K562 (cell line): ENCODE measurements around the gene CHST13. TPM values are rescaled to one million over a fixed set of nuclear protein-coding genes. Genes with fewer than 3 reads are reported as not detected.

Experiments
- COPS2 ChIP-seq: fragments of 450-650 bp; conservative IDR thresholded peaks from 2 replicates; pipeline ENCODE4 v1.6.1; 2016; ENCODE audit warnings: mild to moderate bottlenecking, moderate library complexity
- CREB1 ChIP-seq, 2 experiments: sonication (generic) in 1 of 2; formaldehyde crosslinking in 1 of 2; IDR thresholded peaks; 2 replicates each; pipeline versions ENCODE4 v1.6.1 to v1.8.0; 2012 to 2022; ENCODE audit warnings: inconsistent platforms in 1 of 2, mild to moderate bottlenecking in 1 of 2, missing genetic modification reagents in 1 of 2, moderate library complexity in 1 of 2
- CREM ChIP-seq: IDR thresholded peaks from 2 replicates; pipeline ENCODE4 v1.6.1; 2014; ENCODE audit warnings: antibody characterized with exemption, low read depth
- CTBP1 ChIP-seq: fragments of 450-650 bp; IDR thresholded peaks from 2 replicates; pipeline ENCODE4 v1.6.1; 2016; ENCODE audit warnings: borderline replicate concordance
- HMG20A ChIP-seq: fragments of 450-650 bp; formaldehyde crosslinking; conservative IDR thresholded peaks from 2 replicates; pipeline ENCODE4 v1.4.0; 2020; ENCODE audit warnings: mild to moderate bottlenecking, mixed read lengths
- MTF1 ChIP-seq: fragments of 250-450 bp; sonication (Bioruptor Pico); IDR thresholded peaks from 2 replicates; pipeline ENCODE4 v1.9.0; 2021; ENCODE audit warnings: moderate library complexity, mild to moderate bottlenecking, inconsistent platforms, borderline replicate concordance
- PHF20 ChIP-seq: fragments of 450-650 bp; IDR thresholded peaks from 2 replicates; pipeline ENCODE4 v1.6.1; 2018; ENCODE audit not compliant: partially characterized antibody
- POLR2G ChIP-seq: fragments of 200-400 bp; formaldehyde crosslinking; IDR thresholded peaks from 2 replicates; pipeline ENCODE4 v1.6.1; 2017; ENCODE audit warnings: low read depth, mild to moderate bottlenecking, antibody characterized with exemption, low read length, moderate library complexity
- RAD21 ChIP-seq, 2 experiments: fragments of 250-450 bp in 1 of 2; fragments of 450-650 bp in 1 of 2; sonication (Bioruptor Pico) in 1 of 2; formaldehyde crosslinking in 1 of 2; IDR thresholded peaks in 1 of 2; conservative IDR thresholded peaks in 1 of 2; 2 replicates each; pipeline versions ENCODE4 v1.4.0 to v1.8.0; 2020 to 2022; ENCODE audit warnings: mild to moderate bottlenecking in 2 of 2, moderate library complexity in 1 of 2
- RBBP5 ChIP-seq: fragments of 200-600 bp; sonication (generic); IDR thresholded peaks from 2 replicates; pipeline ENCODE4 v1.6.1; 2012; ENCODE audit warnings: borderline replicate concordance, mild to moderate bottlenecking, low read length, control low read depth, inconsistent platforms; ENCODE audit not compliant: insufficient read depth, poor library complexity, severe bottlenecking
- SUPT5H ChIP-seq: fragments of 450-650 bp; IDR thresholded peaks from 2 replicates; pipeline ENCODE4 v1.6.1; 2016
- ZBTB17 ChIP-seq: fragments of 450-650 bp; formaldehyde crosslinking; IDR thresholded peaks from 2 replicates; pipeline ENCODE4 v1.4.0; 2020; ENCODE audit warnings: mild to moderate bottlenecking
- ZNF184 ChIP-seq: sonication (generic); formaldehyde crosslinking; IDR thresholded peaks from 2 replicates; pipeline ENCODE4 v1.5.0; 2020; ENCODE audit warnings: missing genetic modification reagents
- ZNF23 ChIP-seq: fragments of 250-450 bp; sonication (Bioruptor Pico); IDR thresholded peaks from 2 replicates; pipeline ENCODE4 v1.4.0; 2020; ENCODE audit warnings: mild to moderate bottlenecking
- ZNF253 ChIP-seq: fragments of 250-450 bp; sonication (Bioruptor Pico); conservative IDR thresholded peaks from 2 replicates; pipeline ENCODE4 v1.6.1; 2021; ENCODE audit warnings: mild to moderate bottlenecking
- ZNF3 ChIP-seq: fragments of 250-450 bp; sonication (Bioruptor Pico); IDR thresholded peaks from 2 replicates; pipeline ENCODE4 v1.5.0; 2021; ENCODE audit warnings: mild to moderate bottlenecking, moderate library complexity
- polyA plus RNA-seq, 8 experiments: library from polyadenylated mRNA; depleted of rRNA in 4 of 8; stranded (reverse) in 5 of 8; unstranded in 3 of 8; fragments of >200 nt; fragmentation: Nextera tagmentation in 2 of 8; fragmentation: Illumina TruSeq in 1 of 8; extraction: Ambion mirVana in 2 of 8; extraction: Trizol in 1 of 8; gene quantifications; 2 replicates each; pipeline versions ENCODE4 v1.2.1 to v1.2.3, GENCODE V29; 2011 to 2014; ENCODE audit warnings: inconsistent platforms in 1 of 8, missing spikeins in 1 of 8
- total RNA-seq, 7 experiments: library from RNA; depleted of rRNA in 6 of 7; stranded (reverse); fragments of >200 nt in 6 of 7; fragmentation: Illumina TruSeq in 2 of 7; extraction: Trizol in 2 of 7; gene quantifications; 2 replicates each; pipeline versions ENCODE4 v1.2.1 to v1.2.3, GENCODE V29; 2011 to 2021; ENCODE audit warnings: low replicate concordance in 1 of 7
- TF ChIP-seq, protein P1 (sequence below): IDR thresholded peaks from 2 replicates; pipeline ENCODE4 v1.6.1; 2011; ENCODE audit warnings: borderline replicate concordance, low read depth, mild to moderate bottlenecking, moderate library complexity, low read length; ENCODE audit not compliant: insufficient read depth, poor library complexity, severe bottlenecking
- TF ChIP-seq, protein P2 (sequence below): fragments of 450-650 bp; IDR thresholded peaks from 2 replicates; pipeline ENCODE4 v1.6.1; 2016; ENCODE audit warnings: low read depth

Gene CHST13
- total and polyA plus RNA-seq, 9 of the 15 experiments (the other 6 are each of a cell fraction or from before 2014, with no cell fraction given): not detected

DNA sequence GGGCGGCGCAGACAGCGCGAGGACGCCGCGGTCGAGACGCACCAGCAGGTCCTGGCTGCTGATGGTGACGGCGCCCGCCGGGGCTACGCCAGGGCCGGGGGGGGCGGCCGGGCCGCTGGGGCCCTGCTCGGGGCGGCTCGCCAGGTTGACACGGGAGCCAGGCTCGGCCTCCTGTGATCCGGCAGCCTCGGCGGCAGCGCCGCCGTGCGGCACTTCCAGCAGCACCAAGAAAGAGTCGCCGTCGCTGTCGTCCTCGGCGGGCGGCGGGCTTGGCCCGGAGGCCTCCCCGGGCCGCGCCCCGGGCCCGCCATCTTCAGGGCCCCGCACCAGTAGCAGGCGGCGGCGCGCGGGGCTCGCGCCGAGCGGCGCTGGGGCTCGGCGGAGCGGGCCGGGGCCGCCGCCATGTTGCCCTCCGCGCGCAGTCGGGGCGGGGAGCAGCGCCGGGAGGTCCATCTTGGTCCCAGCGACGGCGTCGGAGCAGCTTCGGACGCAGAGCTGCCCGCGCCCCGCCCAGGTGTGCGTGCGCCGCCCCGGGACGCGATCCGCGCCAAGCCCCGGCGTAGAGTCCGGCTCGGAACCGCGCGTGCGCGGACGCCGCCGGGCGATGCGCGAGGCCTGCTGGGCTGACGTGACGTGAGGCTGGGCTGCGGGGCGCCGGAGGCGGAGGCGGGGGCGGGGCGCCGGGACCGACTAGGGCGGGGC lies 48.4 kb upstream of the CHST13 start, which contains the start of gene ZXDC (continued):
- TF ChIP-seq, protein P1, sequence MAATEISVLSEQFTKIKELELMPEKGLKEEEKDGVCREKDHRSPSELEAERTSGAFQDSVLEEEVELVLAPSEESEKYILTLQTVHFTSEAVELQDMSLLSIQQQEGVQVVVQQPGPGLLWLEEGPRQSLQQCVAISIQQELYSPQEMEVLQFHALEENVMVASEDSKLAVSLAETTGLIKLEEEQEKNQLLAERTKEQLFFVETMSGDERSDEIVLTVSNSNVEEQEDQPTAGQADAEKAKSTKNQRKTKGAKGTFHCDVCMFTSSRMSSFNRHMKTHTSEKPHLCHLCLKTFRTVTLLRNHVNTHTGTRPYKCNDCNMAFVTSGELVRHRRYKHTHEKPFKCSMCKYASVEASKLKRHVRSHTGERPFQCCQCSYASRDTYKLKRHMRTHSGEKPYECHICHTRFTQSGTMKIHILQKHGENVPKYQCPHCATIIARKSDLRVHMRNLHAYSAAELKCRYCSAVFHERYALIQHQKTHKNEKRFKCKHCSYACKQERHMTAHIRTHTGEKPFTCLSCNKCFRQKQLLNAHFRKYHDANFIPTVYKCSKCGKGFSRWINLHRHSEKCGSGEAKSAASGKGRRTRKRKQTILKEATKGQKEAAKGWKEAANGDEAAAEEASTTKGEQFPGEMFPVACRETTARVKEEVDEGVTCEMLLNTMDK: peak; percentile 44
- TF ChIP-seq ZBTB17 (CRISPR knock-in tag) (no peak), ZNF23 (CRISPR knock-in tag) (no peak), CREM (peak; percentile 75), ZNF3 (CRISPR knock-in tag) (no peak), RBBP5 (peak; percentile 4), ZNF184 (CRISPR knock-in tag) (no peak), CTBP1 (peak; percentile 55; the same call in 1 of the 2 replicates), POLR2G (peak; percentile 78), COPS2 (no peak), ZNF253 (no peak), PHF20 (no peak), SUPT5H (no peak), HMG20A (CRISPR knock-in tag) (no peak), CREB1 (IDR thresholded peaks at IDR 0.05) (peak; percentile 25; the same call in 1 of the 2 replicates), CREB1 (CRISPR knock-in tag; IDR thresholded peaks at IDR 0.05) (no peak; the same call in 1 of the 2 replicates), MTF1 (CRISPR knock-in tag) (no peak), RAD21 (CRISPR knock-in tag; conservative IDR thresholded peaks at IDR 0.05 in 1 of 2, IDR thresholded peaks at IDR 0.05 in 1 of 2) (peak in 1 of 2 experiments; percentile 29; a peak in 1 of 4 replicates)
- TF ChIP-seq, protein P2, sequence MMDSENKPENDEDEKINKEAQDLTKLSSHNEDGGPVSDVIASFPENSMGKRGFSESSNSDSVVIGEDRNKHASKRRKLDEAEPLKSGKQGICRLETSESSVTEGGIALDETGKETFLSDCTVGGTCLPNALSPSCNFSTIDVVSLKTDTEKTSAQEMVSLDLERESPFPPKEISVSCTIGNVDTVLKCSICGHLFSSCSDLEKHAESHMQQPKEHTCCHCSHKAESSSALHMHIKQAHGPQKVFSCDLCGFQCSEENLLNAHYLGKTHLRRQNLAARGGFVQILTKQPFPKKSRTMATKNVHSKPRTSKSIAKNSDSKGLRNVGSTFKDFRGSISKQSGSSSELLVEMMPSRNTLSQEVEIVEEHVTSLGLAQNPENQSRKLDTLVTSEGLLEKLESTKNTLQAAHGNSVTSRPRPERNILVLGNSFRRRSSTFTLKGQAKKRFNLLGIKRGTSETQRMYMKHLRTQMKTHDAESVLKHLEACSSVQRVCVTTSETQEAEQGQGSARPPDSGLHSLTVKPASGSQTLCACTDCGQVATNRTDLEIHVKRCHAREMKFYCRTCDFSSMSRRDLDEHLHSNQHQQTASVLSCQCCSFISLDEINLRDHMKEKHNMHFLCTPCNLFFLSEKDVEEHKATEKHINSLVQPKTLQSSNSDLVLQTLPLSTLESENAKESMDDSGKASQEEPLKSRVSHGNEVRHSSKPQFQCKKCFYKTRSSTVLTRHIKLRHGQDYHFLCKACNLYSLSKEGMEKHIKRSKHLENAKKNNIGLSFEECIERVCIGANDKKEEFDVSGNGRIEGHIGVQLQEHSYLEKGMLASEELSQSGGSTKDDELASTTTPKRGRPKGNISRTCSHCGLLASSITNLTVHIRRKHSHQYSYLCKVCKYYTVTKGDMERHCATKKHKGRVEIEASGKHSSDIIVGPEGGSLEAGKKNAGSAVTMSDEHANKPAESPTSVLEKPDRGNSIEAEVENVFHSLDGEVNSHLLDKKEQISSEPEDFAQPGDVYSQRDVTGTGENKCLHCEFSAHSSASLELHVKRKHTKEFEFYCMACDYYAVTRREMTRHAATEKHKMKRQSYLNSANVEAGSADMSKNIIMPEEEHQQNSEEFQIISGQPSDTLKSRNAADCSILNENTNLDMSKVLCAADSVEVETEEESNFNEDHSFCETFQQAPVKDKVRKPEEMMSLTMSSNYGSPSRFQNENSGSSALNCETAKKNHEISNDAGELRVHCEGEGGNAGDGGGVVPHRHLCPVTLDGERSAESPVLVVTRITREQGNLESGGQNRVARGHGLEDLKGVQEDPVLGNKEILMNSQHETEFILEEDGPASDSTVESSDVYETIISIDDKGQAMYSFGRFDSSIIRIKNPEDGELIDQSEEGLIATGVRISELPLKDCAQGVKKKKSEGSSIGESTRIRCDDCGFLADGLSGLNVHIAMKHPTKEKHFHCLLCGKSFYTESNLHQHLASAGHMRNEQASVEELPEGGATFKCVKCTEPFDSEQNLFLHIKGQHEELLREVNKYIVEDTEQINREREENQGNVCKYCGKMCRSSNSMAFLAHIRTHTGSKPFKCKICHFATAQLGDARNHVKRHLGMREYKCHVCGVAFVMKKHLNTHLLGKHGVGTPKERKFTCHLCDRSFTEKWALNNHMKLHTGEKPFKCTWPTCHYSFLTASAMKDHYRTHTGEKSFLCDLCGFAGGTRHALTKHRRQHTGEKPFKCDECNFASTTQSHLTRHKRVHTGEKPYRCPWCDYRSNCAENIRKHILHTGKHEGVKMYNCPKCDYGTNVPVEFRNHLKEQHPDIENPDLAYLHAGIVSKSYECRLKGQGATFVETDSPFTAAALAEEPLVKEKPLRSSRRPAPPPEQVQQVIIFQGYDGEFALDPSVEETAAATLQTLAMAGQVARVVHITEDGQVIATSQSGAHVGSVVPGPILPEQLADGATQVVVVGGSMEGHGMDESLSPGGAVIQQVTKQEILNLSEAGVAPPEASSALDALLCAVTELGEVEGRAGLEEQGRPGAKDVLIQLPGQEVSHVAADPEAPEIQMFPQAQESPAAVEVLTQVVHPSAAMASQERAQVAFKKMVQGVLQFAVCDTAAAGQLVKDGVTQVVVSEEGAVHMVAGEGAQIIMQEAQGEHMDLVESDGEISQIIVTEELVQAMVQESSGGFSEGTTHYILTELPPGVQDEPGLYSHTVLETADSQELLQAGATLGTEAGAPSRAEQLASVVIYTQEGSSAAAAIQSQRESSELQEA: no peak
